GM10248 (cell line): ENCODE measurements around the gene APBA1.
"Not testable (repeated sequence)": the region's sequence is repeated elsewhere in the genome, so short reads cannot be mapped to it uniquely, and the experiment has no call there.

Experiments
- CTCF ChIA-PET: fragments of 300-600 bp; sonication (Branson Sonifier 250); formaldehyde crosslinking; extraction: SDS; loops from one replicate; lab custom pipeline; 2021; ENCODE audit warnings: antibody characterized with exemption; lab: Yijun Ruan, JAX
- POLR2A ChIA-PET: fragments of 350-650 bp; sonication (Branson Sonifier 250); formaldehyde crosslinking; extraction: SDS; loops from one replicate; lab custom pipeline; 2020; ENCODE audit warnings: antibody characterized with exemption; lab: Yijun Ruan, JAX
- DNase-seq: peaks from one replicate; pipeline ENCODE4 v3.0.0; 2012; ENCODE audit errors: extremely low spot score
- TF ChIP-seq, protein P1 (sequence below): IDR thresholded peaks from 2 replicates; pipeline ENCODE4 v1.5.1; 2012; ENCODE audit warnings: mild to moderate bottlenecking, low read depth; ENCODE audit errors: extremely low read depth, missing control alignments, control extremely low read depth

The APBA1 gene

DNA sequence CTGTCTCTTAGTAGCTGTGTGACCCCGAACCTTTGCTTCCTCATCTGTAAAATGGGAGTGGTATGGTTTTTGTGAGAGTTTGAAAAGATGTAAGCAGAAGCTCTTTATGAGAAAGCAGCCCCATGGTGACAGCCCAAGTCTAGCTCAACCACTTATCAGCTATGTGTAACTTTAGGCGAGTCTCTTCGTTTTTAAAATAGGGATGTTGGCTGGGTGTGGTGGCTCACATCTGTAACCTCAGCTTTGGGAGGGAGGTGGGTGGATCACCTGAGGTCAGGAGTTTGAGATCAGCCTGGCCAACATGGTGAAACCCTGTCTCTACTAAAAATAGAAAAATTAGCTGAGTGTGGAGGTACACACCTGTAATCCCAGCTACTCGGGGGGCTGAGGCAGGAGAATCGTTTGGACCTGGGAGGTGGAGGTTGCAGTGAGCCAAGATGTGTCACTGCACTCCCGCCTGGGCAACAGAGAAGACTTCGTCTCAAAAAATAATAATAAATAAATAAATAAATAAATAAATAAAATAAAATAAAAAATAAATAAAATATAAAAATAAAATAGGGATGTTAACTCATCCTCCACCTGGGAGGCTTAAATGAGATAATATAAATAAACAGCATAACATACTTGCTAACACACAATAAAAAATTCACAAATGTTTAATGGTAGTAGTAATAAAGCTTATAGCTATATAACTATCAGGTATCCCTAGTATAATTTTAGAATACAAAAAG lies 71.7 kb downstream of the APBA1 start:
- TF ChIP-seq, protein P1, sequence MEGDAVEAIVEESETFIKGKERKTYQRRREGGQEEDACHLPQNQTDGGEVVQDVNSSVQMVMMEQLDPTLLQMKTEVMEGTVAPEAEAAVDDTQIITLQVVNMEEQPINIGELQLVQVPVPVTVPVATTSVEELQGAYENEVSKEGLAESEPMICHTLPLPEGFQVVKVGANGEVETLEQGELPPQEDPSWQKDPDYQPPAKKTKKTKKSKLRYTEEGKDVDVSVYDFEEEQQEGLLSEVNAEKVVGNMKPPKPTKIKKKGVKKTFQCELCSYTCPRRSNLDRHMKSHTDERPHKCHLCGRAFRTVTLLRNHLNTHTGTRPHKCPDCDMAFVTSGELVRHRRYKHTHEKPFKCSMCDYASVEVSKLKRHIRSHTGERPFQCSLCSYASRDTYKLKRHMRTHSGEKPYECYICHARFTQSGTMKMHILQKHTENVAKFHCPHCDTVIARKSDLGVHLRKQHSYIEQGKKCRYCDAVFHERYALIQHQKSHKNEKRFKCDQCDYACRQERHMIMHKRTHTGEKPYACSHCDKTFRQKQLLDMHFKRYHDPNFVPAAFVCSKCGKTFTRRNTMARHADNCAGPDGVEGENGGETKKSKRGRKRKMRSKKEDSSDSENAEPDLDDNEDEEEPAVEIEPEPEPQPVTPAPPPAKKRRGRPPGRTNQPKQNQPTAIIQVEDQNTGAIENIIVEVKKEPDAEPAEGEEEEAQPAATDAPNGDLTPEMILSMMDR = no peak
- DNase-seq = no peak
- ChIA-PET POLR2A (no interaction called here), CTCF (interaction anchor here (1.1 kb wide), 1 partner anchor 33 kb away, joined by 3 read pairs; no protein-coding TSS in a partner anchor)

DNA sequence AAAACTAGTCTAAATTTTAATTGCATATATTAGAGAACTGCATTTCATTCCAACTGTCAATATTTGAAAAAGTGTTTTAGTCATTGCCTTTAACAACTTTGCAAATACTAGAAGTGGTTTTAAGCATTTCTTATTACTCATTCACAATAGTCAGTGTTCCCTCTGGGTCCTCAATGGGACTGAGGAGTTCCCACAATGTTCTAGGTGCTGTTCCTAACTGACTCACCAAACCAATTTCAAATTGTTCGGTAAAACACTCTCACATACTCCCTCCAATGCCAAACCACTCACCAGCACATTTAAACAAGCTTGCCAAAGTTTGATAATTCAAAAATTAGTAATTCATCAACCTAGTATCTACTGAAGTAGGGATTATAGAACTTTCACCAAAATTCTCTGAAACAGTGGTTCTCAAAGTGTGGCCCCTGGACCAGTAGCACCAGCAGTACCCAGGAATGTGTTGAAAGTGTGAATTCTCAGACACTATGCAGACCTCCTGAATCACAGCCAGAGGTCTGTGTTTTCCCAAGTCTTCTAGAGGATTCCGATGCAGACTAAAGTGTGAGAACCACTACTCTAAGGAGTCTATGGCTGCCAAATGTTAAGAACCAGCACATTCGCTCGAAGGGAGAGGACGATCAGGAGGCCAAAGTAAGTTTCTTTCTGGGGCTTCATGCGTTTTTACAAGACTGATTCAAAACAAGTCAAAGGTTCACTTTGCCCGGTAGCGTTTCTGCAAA lies 72.8 kb downstream of the APBA1 start:
- TF ChIP-seq, protein P1 = no peak
- ChIA-PET CTCF (interaction anchor here (1.1 to 1.4 kb wide), 2 partner anchors 19 to 34 kb away, joined by 3 read pairs; no protein-coding TSS in a partner anchor), POLR2A (no interaction called here)
- no peak for DNase-seq

DNA sequence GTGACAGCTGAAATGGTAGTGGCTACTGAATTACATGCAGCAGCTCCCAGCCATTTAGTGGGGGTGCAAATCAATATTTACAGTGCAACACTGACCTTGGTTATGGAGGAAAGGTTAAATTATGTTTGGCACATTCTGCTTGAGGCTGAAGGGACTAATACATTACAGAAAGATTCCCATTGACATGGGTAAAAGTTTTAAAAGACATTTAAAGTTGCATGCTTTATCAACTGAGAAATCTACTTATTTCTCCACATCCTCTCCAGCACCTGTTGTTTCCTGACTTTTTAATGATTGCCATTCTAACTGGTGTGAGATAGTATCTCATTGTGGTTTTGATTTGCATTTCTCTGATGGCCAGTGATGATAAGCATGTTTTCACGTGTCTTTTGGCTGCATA lies 75.3 kb downstream of the APBA1 start:
- POLR2A ChIA-PET, DNase-seq: not testable (repeated sequence)

DNA sequence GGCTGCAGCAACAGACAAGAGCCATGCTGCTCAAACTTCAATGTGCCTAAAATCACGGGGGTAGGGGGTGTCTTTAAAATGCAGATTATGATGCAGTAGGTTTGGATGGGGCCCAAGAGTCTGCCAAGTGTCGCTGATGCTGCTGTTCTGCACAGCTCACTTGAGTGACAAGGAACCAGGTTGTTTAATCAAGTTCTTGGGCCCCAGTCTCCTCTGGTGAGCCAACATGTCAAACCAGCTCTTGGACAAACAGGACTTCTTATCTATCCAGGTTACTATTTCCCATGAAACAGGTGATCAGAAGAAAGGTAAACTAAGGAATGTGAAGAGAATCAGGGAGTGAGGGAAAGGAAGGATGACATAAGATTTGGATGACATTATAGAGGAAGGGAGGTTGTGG lies 78.0 kb downstream of the APBA1 start:
- CTCF ChIA-PET = no interaction called here
- POLR2A ChIA-PET = no interaction called here
- TF ChIP-seq, protein P1 = no peak
- no peak for DNase-seq

More for the DNA sequence above, 75.3 kb downstream of the APBA1 start:
- CTCF ChIA-PET = not testable (repeated sequence)

DNA sequence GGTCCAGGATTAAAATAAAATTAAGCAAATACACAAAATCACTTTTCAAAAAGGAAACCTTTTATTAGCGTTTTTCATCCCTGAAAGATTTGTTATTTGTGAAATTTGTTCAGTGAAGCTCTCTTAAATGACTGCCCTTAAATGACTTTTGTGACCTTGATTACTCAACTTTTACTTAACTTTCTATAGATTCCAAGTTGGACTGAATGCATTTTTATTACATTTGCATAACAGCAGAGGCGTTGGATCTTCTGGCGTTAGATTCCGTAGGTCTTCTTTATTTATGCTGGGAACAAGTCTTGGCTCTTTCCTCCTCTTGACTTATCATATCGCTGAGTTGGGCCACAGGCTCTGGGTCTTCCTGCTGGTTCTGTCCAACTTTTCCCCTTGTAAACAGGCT lies 78.4 kb downstream of the APBA1 start:
- CTCF ChIA-PET = no interaction called here
- DNase-seq = no peak
- TF ChIP-seq, protein P1 = no peak
- POLR2A ChIA-PET = no interaction called here

DNA sequence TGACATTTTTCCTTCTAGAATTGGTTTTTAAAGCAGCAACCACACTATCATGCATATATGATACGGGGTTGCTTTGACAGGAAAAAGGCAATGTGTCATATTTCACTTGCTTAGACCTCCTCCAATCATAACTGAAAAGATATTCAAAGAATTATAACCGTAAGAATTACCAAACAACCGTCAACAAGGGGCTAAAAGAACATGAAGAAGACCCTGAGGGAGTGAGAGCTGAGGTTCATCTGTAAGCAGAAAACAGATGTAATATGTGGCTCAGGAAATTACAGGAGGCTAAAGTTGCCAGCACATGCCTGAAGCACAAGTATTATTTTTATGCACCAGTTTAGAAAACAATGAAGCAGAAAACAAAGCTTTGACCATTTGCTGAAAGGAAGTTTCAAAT lies 78.9 kb downstream of the APBA1 start:
- no peak for DNase-seq
- TF ChIP-seq, protein P1 = no peak
- ChIA-PET CTCF (no interaction called here), POLR2A (no interaction called here)

DNA sequence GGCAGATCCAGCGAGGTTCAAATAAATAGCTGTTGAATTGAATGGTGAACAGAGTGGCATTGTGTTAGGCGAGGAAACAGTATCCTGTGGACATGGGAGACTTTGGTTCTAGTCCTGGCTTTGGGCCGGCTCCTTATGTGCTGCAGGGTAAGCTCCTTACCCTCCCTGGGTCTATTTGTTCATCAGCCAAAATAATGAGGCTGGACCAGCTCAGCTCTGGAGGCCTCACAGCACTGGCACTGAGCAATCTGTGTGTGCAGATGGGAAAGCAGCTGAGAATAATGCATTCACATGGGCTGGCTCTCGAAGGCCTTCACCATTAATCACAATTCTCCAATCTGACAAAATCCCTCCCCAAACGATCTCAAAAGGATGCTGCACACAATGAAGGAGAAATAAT lies 81.9 kb downstream of the APBA1 start:
- TF ChIP-seq, protein P1 = no peak
- ChIA-PET CTCF (no interaction called here), POLR2A (no interaction called here)
- no peak for DNase-seq
